SK-N-SH treated with all-trans-retinoic acid at 6 μM for 48 hours (cell line): ENCODE measurements around the gene FMO5.

Source experiments
- ATAC-seq: fragments of 200-7000 bp; cut with Tn5 transposase; 3 replicates; pipeline ENCODE4 v1.9.1; 2020; ENCODE audit warnings: mild to moderate bottlenecking, moderate library complexity
- ARNTL ChIP-seq: fragments of 450-650 bp; formaldehyde crosslinking; IDR thresholded peaks from 2 replicates; pipeline ENCODE4 v1.5.0; 2020; ENCODE audit warnings: low read depth, mild to moderate bottlenecking, moderate library complexity, borderline replicate concordance
- BACH2 ChIP-seq: fragments of 250-450 bp; sonication (Bioruptor Pico); IDR thresholded peaks from 2 replicates; pipeline ENCODE4 v1.9.0; 2021; ENCODE audit warnings: mild to moderate bottlenecking, borderline replicate concordance
- CSDC2 ChIP-seq: fragments of 250-450 bp; sonication (Bioruptor Pico); IDR thresholded peaks from 2 replicates; pipeline ENCODE4 v1.5.0; 2020; ENCODE audit warnings: mild to moderate bottlenecking, moderate library complexity
- ESRRG ChIP-seq: fragments of 250-450 bp; sonication (Bioruptor Pico); IDR thresholded peaks from 2 replicates; pipeline ENCODE4 v1.6.1; 2021; ENCODE audit warnings: mild to moderate bottlenecking
- GLIS3 ChIP-seq: fragments of 250-450 bp; sonication (Bioruptor Pico); IDR thresholded peaks from 2 replicates; pipeline ENCODE4 v1.5.0; 2020; ENCODE audit warnings: mild to moderate bottlenecking, moderate library complexity
- ISL1 ChIP-seq: fragments of 250-450 bp; sonication (Bioruptor Pico); IDR thresholded peaks from 2 replicates; pipeline ENCODE4 v2.1.2; 2022; ENCODE audit warnings: mild to moderate bottlenecking, moderate library complexity
- PPARA ChIP-seq: fragments of 250-450 bp; sonication (Bioruptor Pico); IDR thresholded peaks from 2 replicates; pipeline ENCODE4 v1.5.0; 2020; ENCODE audit warnings: mild to moderate bottlenecking, borderline replicate concordance
- RARB ChIP-seq: fragments of 250-450 bp; sonication (Bioruptor Pico); IDR thresholded peaks from 2 replicates; pipeline ENCODE4 v1.8.0; 2021; ENCODE audit warnings: mild to moderate bottlenecking, moderate library complexity
- SNAI2 ChIP-seq: fragments of 250-450 bp; sonication (Bioruptor Pico); IDR thresholded peaks from 2 replicates; pipeline ENCODE4 v1.5.0; 2020; ENCODE audit warnings: mild to moderate bottlenecking, moderate library complexity
- TCF4 ChIP-seq: fragments of 250-450 bp; sonication (Bioruptor Pico); IDR thresholded peaks from 2 replicates; pipeline ENCODE4 v1.8.0; 2021; ENCODE audit warnings: mild to moderate bottlenecking, moderate library complexity, borderline replicate concordance
- TOX ChIP-seq: fragments of 250-450 bp; sonication (Bioruptor Pico); IDR thresholded peaks from 2 replicates; pipeline ENCODE4 v1.8.0; 2021; ENCODE audit warnings: mild to moderate bottlenecking, moderate library complexity, borderline replicate concordance
- ZC3H10 ChIP-seq: fragments of 250-450 bp; sonication (Bioruptor Pico); IDR thresholded peaks from 2 replicates; pipeline ENCODE4 v1.5.1; 2021; ENCODE audit warnings: mild to moderate bottlenecking, moderate library complexity
- ZFP3 ChIP-seq: fragments of 250-450 bp; sonication (Bioruptor Pico); IDR thresholded peaks from 2 replicates; pipeline ENCODE4 v1.5.0; 2020; ENCODE audit warnings: mild to moderate bottlenecking, moderate library complexity
- ZFP30 ChIP-seq: fragments of 450-650 bp; formaldehyde crosslinking; IDR thresholded peaks from 2 replicates; pipeline ENCODE4 v1.5.0; 2022; ENCODE audit warnings: mild to moderate bottlenecking, moderate library complexity
- ZNF565 ChIP-seq: fragments of 450-650 bp; formaldehyde crosslinking; conservative IDR thresholded peaks from 2 replicates; pipeline ENCODE4 v1.5.0; 2020; ENCODE audit warnings: low read depth, mild to moderate bottlenecking, moderate library complexity
- ZNF70 ChIP-seq: fragments of 450-650 bp; formaldehyde crosslinking; IDR thresholded peaks from 2 replicates; pipeline ENCODE4 v1.5.0; 2020; ENCODE audit warnings: mild to moderate bottlenecking, moderate library complexity
- ZNF8 ChIP-seq: fragments of 450-650 bp; formaldehyde crosslinking; IDR thresholded peaks from 2 replicates; pipeline ENCODE4 v1.5.0; 2020; ENCODE audit warnings: mild to moderate bottlenecking, moderate library complexity
- TF ChIP-seq, protein P1 (sequence below): fragments of 250-450 bp; sonication (Bioruptor Pico); IDR thresholded peaks from 2 replicates; pipeline ENCODE4 v1.5.1; 2021; ENCODE audit warnings: mild to moderate bottlenecking, moderate library complexity
- TF ChIP-seq, protein P2 (sequence below): fragments of 250-450 bp; sonication (Bioruptor Pico); IDR thresholded peaks from 2 replicates; pipeline ENCODE4 v1.8.0; 2020; ENCODE audit warnings: mild to moderate bottlenecking, moderate library complexity, borderline replicate concordance
- TF ChIP-seq, protein P3 (sequence below): fragments of 250-450 bp; sonication (Bioruptor Pico); IDR thresholded peaks from 2 replicates; pipeline ENCODE4 v1.5.1; 2020; ENCODE audit warnings: low read depth, mild to moderate bottlenecking, moderate library complexity
- TF ChIP-seq, protein P4 (sequence below): fragments of 250-450 bp; sonication (Bioruptor Pico); IDR thresholded peaks from 2 replicates; pipeline ENCODE4 v1.8.0; 2021; ENCODE audit warnings: low read depth, mild to moderate bottlenecking, moderate library complexity, borderline replicate concordance

The FMO5 gene

DNA sequence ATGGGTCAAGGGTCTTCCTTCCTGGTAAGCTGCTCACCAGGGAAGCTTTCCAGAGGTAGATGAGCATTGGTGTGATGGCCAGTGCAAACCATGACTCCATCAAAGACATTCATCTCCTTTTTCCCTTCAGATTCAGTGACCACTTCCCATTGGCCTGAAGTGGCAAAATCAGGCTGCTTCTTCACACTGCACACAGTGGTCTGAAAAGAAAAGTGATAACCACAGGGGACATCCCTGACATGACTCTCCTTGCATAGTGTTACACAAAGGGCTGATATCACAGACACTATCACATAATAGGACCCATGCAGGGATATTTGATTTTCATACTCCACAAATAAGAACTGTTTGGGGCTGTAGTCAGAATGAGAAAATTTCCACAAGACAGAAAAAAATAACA lies 11.9 kb downstream of the FMO5 start:
- no peak for TF ChIP-seq ZNF565 (CRISPR knock-in tag)
- no peak for TF ChIP-seq TCF4 (CRISPR knock-in tag)
- no peak for TF ChIP-seq ESRRG (CRISPR knock-in tag)
- no peak for TF ChIP-seq ARNTL
- TF ChIP-seq, protein P1, sequence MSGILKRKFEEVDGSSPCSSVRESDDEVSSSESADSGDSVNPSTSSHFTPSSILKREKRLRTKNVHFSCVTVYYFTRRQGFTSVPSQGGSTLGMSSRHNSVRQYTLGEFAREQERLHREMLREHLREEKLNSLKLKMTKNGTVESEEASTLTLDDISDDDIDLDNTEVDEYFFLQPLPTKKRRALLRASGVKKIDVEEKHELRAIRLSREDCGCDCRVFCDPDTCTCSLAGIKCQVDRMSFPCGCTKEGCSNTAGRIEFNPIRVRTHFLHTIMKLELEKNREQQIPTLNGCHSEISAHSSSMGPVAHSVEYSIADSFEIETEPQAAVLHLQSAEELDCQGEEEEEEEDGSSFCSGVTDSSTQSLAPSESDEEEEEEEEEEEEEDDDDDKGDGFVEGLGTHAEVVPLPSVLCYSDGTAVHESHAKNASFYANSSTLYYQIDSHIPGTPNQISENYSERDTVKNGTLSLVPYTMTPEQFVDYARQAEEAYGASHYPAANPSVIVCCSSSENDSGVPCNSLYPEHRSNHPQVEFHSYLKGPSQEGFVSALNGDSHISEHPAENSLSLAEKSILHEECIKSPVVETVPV (CRISPR knock-in tag), result no peak
- TF ChIP-seq ZNF70 (CRISPR knock-in tag), result no peak
- TF ChIP-seq TOX, result no peak
- no peak for TF ChIP-seq RARB
- no peak for TF ChIP-seq GLIS3 (CRISPR knock-in tag)
- TF ChIP-seq SNAI2 (CRISPR knock-in tag), result no peak
- TF ChIP-seq ISL1, result no peak
- TF ChIP-seq, protein P2, sequence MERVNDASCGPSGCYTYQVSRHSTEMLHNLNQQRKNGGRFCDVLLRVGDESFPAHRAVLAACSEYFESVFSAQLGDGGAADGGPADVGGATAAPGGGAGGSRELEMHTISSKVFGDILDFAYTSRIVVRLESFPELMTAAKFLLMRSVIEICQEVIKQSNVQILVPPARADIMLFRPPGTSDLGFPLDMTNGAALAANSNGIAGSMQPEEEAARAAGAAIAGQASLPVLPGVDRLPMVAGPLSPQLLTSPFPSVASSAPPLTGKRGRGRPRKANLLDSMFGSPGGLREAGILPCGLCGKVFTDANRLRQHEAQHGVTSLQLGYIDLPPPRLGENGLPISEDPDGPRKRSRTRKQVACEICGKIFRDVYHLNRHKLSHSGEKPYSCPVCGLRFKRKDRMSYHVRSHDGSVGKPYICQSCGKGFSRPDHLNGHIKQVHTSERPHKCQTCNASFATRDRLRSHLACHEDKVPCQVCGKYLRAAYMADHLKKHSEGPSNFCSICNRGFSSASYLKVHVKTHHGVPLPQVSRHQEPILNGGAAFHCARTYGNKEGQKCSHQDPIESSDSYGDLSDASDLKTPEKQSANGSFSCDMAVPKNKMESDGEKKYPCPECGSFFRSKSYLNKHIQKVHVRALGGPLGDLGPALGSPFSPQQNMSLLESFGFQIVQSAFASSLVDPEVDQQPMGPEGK (CRISPR knock-in tag), result no peak
- TF ChIP-seq ZNF8 (CRISPR knock-in tag), result no peak
- TF ChIP-seq ZFP3 (CRISPR knock-in tag), result no peak
- TF ChIP-seq, protein P3, sequence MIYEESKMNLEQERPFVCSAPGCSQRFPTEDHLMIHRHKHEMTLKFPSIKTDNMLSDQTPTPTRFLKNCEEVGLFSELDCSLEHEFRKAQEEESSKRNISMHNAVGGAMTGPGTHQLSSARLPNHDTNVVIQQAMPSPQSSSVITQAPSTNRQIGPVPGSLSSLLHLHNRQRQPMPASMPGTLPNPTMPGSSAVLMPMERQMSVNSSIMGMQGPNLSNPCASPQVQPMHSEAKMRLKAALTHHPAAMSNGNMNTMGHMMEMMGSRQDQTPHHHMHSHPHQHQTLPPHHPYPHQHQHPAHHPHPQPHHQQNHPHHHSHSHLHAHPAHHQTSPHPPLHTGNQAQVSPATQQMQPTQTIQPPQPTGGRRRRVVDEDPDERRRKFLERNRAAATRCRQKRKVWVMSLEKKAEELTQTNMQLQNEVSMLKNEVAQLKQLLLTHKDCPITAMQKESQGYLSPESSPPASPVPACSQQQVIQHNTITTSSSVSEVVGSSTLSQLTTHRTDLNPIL, result no peak
- TF ChIP-seq CSDC2 (CRISPR knock-in tag), result no peak
- no peak for TF ChIP-seq ZC3H10 (CRISPR knock-in tag)

DNA sequence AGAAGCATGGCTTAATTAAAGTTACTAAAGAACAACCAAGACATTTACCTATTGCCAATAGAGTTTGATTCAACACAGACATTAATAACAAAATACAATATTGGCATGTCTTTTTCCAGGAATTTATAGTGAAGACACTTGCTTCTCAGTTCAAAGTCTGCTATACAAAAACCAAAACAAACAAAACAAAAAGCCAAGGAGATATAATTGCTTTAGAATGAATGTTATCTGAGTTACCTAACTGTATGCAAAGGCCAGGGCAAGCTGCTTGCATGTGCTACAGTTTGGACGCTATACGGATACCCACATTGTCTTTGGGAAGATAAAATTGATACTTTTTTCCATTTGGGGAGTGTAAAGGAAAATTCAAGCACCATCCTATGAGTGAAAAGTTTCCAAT lies 13.6 kb downstream of the FMO5 start:
- no peak for ATAC-seq
- TF ChIP-seq, protein P3, result no peak
- TF ChIP-seq ARNTL, result no peak
- no peak for TF ChIP-seq ZNF8 (CRISPR knock-in tag)
- no peak for TF ChIP-seq BACH2 (CRISPR knock-in tag)
- TF ChIP-seq PPARA, result no peak
- no peak for TF ChIP-seq SNAI2 (CRISPR knock-in tag)
- no peak for TF ChIP-seq CSDC2 (CRISPR knock-in tag)
- TF ChIP-seq, protein P4, sequence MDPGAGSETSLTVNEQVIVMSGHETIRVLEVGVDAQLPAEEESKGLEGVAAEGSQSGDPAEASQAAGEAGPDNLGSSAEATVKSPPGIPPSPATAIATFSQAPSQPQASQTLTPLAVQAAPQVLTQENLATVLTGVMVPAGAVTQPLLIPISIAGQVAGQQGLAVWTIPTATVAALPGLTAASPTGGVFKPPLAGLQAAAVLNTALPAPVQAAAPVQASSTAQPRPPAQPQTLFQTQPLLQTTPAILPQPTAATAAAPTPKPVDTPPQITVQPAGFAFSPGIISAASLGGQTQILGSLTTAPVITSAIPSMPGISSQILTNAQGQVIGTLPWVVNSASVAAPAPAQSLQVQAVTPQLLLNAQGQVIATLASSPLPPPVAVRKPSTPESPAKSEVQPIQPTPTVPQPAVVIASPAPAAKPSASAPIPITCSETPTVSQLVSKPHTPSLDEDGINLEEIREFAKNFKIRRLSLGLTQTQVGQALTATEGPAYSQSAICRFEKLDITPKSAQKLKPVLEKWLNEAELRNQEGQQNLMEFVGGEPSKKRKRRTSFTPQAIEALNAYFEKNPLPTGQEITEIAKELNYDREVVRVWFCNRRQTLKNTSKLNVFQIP (CRISPR knock-in tag), result no peak

More for the DNA sequence above, 11.9 kb downstream of the FMO5 start:
- ATAC-seq, result no peak

DNA sequence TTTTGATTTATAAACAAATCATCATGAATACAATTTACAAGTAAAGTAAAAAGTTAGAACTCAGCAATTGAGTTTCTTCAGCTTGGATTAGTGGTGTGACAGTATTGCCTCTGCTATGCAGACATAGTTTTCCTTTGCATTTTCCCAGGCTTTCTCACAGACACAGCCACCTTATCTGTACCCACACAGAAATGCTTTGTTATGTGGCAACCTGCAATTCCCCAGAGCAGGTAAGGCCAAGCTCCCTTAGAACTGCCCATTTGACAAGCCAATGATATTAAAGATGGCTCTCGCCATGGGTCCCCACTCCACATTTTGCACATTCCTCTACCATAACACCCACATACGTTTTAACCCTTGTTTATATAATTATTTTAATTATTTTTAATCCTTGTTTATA lies 14.2 kb downstream of the FMO5 start:
- ATAC-seq, result no peak
- TF ChIP-seq, protein P2 (CRISPR knock-in tag), result no peak
- TF ChIP-seq ZFP30 (CRISPR knock-in tag) (no peak), ZNF70 (CRISPR knock-in tag) (no peak), TOX (no peak), BACH2 (CRISPR knock-in tag) (no peak), GLIS3 (CRISPR knock-in tag) (no peak)
- TF ChIP-seq, all 23 proteins: peak for 0
